Peyer's patch (tissue), 4 donors: Measurements from ENCODE around the gene DDX39B. TPM values are rescaled to one million over a fixed set of nuclear protein-coding genes. Genes with fewer than 3 reads are reported as not detected.
A peak's percentile ranks its signal among the peaks of the same experiment; 100 is the strongest.
"Not testable (repeated sequence)": the region's sequence is repeated elsewhere in the genome, so short reads cannot be mapped to it uniquely, and the experiment has no call there.

Source experiments
- DNase-seq, 3 donors: peaks; one replicate each; pipeline ENCODE4 v3.0.0-alpha.2; 2017 to 2019
- H3K27ac ChIP-seq, 4 donors: fragments of 200-600 bp; sonication (generic); one replicate each; pipeline ENCODE4 v1.5.1; 2016 to 2019
- H3K27me3 ChIP-seq, 2 donors: fragments of 200-600 bp; sonication (generic); one replicate each; pipeline ENCODE4 v1.5.1; 2019
- H3K36me3 ChIP-seq, 3 donors: fragments of 200-600 bp; sonication (generic); one replicate each; pipeline ENCODE4 v1.5.1; 2016 to 2019
- H3K4me1 ChIP-seq, 4 donors: fragments of 200-600 bp; sonication (generic); one replicate each; pipeline ENCODE4 v1.5.1; 2016 to 2019
- H3K4me3 ChIP-seq, 4 donors: fragments of 200-600 bp; sonication (generic); 1 replicate in 3 of 4; 2 replicates in 1 of 4; pipeline ENCODE4 v1.5.1; 2016 to 2019; ENCODE audit warnings: mild to moderate bottlenecking in 1 of 4
- H3K9me3 ChIP-seq, 4 donors: fragments of 200-600 bp; sonication (generic); one replicate each; pipeline ENCODE4 v1.5.1; 2016 to 2019; ENCODE audit warnings: mild to moderate bottlenecking in 1 of 4
- CTCF ChIP-seq, 6 experiments: fragments of 450-650 bp in 4 of 6; fragments of 200-600 bp in 2 of 6; sonication (generic) in 1 of 6; IDR thresholded peaks; one replicate each; pipeline ENCODE4 v1.5.1; 2017 to 2019; ENCODE audit warnings: antibody characterized with exemption in 6 of 6, mild to moderate bottlenecking in 3 of 6, moderate library complexity in 1 of 6
- POLR2A ChIP-seq, 2 donors: fragments of 450-650 bp; IDR thresholded peaks; one replicate each; pipeline ENCODE4 v1.5.1; 2017; ENCODE audit warnings: antibody characterized with exemption in 2 of 2, mild to moderate bottlenecking in 2 of 2, moderate library complexity in 2 of 2
- total RNA-seq, 4 donors: library from RNA; depleted of rRNA; stranded (reverse); fragments of >200 nt; gene quantifications; one replicate each; pipeline ENCODE4 v1.1.0, GENCODE V29; 2016

The DDX39B gene
- total RNA-seq, 4 donors from 2014 or later: 161 to 1,087 (median 280) TPM

- no peak for TF ChIP-seq CTCF (IDR thresholded peaks at IDR 0.05)
- no peak for TF ChIP-seq POLR2A (IDR thresholded peaks at IDR 0.05)
- Histone ChIP-seq H3K27ac (peak overlapping the region in 3 of 4 donors; percentile 29 to 77 (median 60)), H3K36me3 (peaks cover 0 to 41% (median 0%) of the 10 kb centered on the region in 3 donors), H3K9me3 (no peaks in the 10 kb centered on the region), H3K27me3 (no peaks in the 10 kb centered on the region), H3K4me1 (peaks cover 0 to 42% (median 31%) of the 10 kb centered on the region in 4 donors), H3K4me3 (peak overlapping the region in 2 of 4 donors; percentile 11 to 32)
- DNase-seq: no peak
Measured at GRCh38 chr6:31558318-31558625, 16.5 kb upstream of the DDX39B start.

- TF ChIP-seq POLR2A (IDR thresholded peaks at IDR 0.05) (no peak), CTCF (IDR thresholded peaks at IDR 0.05) (no peak)
- DNase-seq: peak in 1 of 3 donors; percentile 40
- peak overlapping the region in 2 of 4 donors; percentile 11 to 32 for H3K4me3 ChIP-seq
- H3K27me3 ChIP-seq: no peaks in the 10 kb centered on the region
- H3K36me3 ChIP-seq: peaks cover 0 to 47% (median 0%) of the 10 kb centered on the region in 3 donors
- H3K4me1 ChIP-seq: peaks cover 0 to 42% (median 33%) of the 10 kb centered on the region in 4 donors
- H3K9me3 ChIP-seq: no peaks in the 10 kb centered on the region
- peak overlapping the region in 3 of 4 donors; percentile 29 to 77 (median 60) for H3K27ac ChIP-seq
Measured at GRCh38 chr6:31557443-31558317, 15.9 kb upstream of the DDX39B start.

GRCh38 chr6:31556307-31556706, 14.5 kb upstream of the DDX39B start:
- Histone ChIP-seq H3K9me3 (no peaks in the 10 kb centered on the region), H3K27me3 (no peaks in the 10 kb centered on the region), H3K27ac (no peak overlapping the region), H3K4me3 (no peak overlapping the region), H3K36me3 (peaks cover 0 to 49% (median 0%) of the 10 kb centered on the region in 3 donors), H3K4me1 (peaks cover 0 to 42% (median 32%) of the 10 kb centered on the region in 4 donors)
- DNase-seq: no peak
- no peak for TF ChIP-seq POLR2A (IDR thresholded peaks at IDR 0.05)
- no peak for TF ChIP-seq CTCF (IDR thresholded peaks at IDR 0.05)

GRCh38 chr6:31551371-31551770, 9.6 kb upstream of the DDX39B start:
- peak in 2 of 3 donors; percentile 78 to 88 for DNase-seq
- H3K9me3 ChIP-seq: not testable (repeated sequence)

GRCh38 chr6:31548544-31548873, 6.7 kb upstream of the DDX39B start:
- Histone ChIP-seq H3K27me3 (no peaks in the 10 kb centered on the region), H3K4me1 (peaks cover 0 to 22% (median 6%) of the 10 kb centered on the region in 4 donors), H3K4me3 (peak overlapping the region in 1 of 4 donors; percentile 54), H3K27ac (peak overlapping the region in 3 of 4 donors; percentile 48 to 82 (median 74)), H3K36me3 (peaks cover 0 to 34% (median 0%) of the 10 kb centered on the region in 3 donors), H3K9me3 (no peaks in the 10 kb centered on the region)
- no peak for DNase-seq
- no peak for TF ChIP-seq CTCF (IDR thresholded peaks at IDR 0.05)
- no peak for TF ChIP-seq POLR2A (IDR thresholded peaks at IDR 0.05)

More at GRCh38 chr6:31551371-31551770, 9.6 kb upstream of the DDX39B start:
- TF ChIP-seq CTCF (IDR thresholded peaks at IDR 0.05): peak; percentile 35 to 54 (median 48)
- Histone ChIP-seq H3K36me3 (peaks cover 0 to 47% (median 0%) of the 10 kb centered on the region in 3 donors), H3K4me1 (peaks cover 0 to 20% (median 8%) of the 10 kb centered on the region in 4 donors)
- H3K27me3 ChIP-seq, H3K27ac ChIP-seq, H3K4me3 ChIP-seq: not testable (repeated sequence)
